HFFc6 (cell line): ENCODE data around the gene HOXD11. TPM values are rescaled to one million over a fixed set of nuclear protein-coding genes. Genes with fewer than 3 reads are reported as not detected.

Experiments
- DNase-seq: peaks from one replicate; pipeline ENCODE4 v3.0.0-alpha.2; 2018
- H3K27ac Mint-ChIP-seq: 2 replicates; pipeline ENCODE4 v1.8.0; 2020; ENCODE audit warnings: mild to moderate bottlenecking, mixed read lengths
- H3K27me3 Mint-ChIP-seq: 2 replicates; pipeline ENCODE4 v1.8.0; 2021; ENCODE audit warnings: mild to moderate bottlenecking, moderate library complexity, mixed read lengths; ENCODE audit not compliant: insufficient read depth
- H3K36me3 Mint-ChIP-seq: 2 replicates; pipeline ENCODE4 v1.8.0; 2021; ENCODE audit warnings: low read depth, mixed read lengths
- H3K4me1 Mint-ChIP-seq: 2 replicates; pipeline ENCODE4 v1.8.0; 2020; ENCODE audit warnings: low read depth, mixed read lengths
- H3K4me3 Mint-ChIP-seq: 2 replicates; pipeline ENCODE4 v1.8.0; 2020; ENCODE audit warnings: mild to moderate bottlenecking, moderate library complexity, mixed read lengths
- H3K9me3 Mint-ChIP-seq: 2 replicates; pipeline ENCODE4 v1.8.0; 2020; ENCODE audit warnings: mild to moderate bottlenecking, mixed read lengths
- total RNA-seq, 6 experiments: library from RNA; stranded (reverse); fragmentation: NEBNext Ultra II Directional; extraction: Animal tissue kit (Norgen Biotek cat#: 25700); gene quantifications; 2 replicates in 1 of 6; 3 replicates in 5 of 6; pipeline ENCODE4 v1.2.3, GENCODE V29; 2021
- TF ChIP-seq, protein P1 (sequence below): fragments of 200-600 bp; sonication (generic); IDR thresholded peaks from 2 replicates; pipeline ENCODE4 v1.5.0; 2021; ENCODE audit warnings: antibody characterized with exemption, mild to moderate bottlenecking

The HOXD11 gene
- total RNA-seq, 6 experiments from 2014 or later, result 6.0 to 10.2 (median 7.6) TPM

DNA sequence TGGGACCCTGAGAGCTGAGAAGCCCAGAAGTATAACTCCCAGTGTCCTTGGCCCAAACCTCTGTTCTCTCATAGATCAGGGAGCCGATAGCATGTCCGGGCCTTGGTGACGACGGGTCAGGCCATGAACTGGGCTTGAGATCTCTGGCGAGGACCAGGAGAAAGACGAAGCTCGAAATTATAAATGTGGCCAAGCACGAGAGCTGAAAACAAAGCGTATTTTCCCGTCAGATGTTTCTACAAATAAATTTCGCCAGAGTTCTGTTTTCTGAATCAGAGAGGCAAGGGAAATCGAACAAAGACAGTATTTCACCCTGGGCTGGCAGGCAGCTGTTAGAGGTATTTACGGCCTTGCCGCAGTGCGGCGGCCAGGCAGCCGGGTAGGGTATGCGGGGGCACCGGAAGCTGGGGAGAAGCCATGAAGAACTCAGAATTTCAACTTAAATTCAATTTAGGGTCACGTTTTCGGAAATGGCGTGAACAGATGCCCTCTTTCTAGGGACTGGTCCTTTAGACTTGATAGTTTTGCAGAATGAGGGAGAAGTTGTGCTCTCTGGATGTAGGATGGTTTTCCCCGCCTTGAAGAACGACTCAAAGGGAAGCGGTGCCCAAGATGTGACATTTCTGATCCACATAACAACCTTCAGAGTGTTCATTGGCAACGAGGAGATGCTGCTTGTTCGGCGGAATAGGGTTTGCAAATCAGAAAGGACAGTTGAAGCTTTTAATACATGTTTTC lies 32.0 kb downstream of the HOXD11 start:
- H3K4me3 Mint-ChIP-seq, result peak overlapping the region; percentile 57
- no peak for DNase-seq
- H3K27ac Mint-ChIP-seq, result no peak overlapping the region
- H3K4me1 Mint-ChIP-seq, result peaks cover 41% of the 10 kb centered on the region
- H3K36me3 Mint-ChIP-seq, result no peaks in the 10 kb centered on the region
- TF ChIP-seq, protein P1, sequence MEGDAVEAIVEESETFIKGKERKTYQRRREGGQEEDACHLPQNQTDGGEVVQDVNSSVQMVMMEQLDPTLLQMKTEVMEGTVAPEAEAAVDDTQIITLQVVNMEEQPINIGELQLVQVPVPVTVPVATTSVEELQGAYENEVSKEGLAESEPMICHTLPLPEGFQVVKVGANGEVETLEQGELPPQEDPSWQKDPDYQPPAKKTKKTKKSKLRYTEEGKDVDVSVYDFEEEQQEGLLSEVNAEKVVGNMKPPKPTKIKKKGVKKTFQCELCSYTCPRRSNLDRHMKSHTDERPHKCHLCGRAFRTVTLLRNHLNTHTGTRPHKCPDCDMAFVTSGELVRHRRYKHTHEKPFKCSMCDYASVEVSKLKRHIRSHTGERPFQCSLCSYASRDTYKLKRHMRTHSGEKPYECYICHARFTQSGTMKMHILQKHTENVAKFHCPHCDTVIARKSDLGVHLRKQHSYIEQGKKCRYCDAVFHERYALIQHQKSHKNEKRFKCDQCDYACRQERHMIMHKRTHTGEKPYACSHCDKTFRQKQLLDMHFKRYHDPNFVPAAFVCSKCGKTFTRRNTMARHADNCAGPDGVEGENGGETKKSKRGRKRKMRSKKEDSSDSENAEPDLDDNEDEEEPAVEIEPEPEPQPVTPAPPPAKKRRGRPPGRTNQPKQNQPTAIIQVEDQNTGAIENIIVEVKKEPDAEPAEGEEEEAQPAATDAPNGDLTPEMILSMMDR, result no peak
- peaks cover 25% of the 10 kb centered on the region for H3K27me3 Mint-ChIP-seq
- H3K9me3 Mint-ChIP-seq, result no peaks in the 10 kb centered on the region

GRCh38 chr2:176139661-176140512 lies 32.8 kb downstream of the HOXD11 start:
- peaks cover 25% of the 10 kb centered on the region for H3K27me3 Mint-ChIP-seq
- DNase-seq, result no peak

DNA sequence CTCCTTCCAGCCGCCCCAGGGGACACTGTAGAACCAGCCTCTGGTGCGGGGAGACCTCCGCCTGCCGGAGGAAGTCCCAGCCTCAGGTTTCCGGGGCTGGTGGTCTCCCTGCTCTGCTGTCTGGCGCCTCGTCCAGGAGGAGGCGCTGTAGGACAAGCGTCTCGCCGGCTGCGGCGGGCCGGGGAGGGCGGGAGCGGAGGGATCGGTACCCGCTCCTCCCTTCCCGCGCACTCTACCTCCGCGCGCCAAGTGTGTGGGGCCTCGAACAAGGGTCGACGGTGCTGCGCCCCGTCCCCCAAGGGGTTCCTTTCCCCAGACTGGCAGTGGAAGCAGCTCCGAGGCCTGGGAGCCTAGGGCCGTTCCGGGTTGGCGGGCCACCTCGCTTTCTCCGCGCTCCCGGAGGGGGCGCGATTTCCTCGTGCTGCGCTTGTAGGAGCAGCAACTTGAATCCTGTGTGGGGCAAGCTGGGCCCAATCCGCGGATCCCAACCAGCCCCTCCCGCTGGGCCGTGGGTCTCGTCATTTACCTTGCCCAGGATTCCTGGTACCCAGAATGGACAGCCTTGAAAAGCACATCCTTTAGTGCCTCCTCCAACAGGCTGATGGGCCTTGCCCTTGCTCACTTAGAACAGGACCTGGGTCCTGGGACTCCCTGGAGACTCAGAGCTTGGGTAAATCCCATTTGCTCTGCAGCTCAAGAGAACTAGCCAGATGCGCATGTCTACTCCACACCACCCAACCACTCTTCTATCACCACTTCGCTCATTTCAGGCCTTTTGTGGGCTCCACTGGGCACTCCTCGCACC lies 33.6 kb downstream of the HOXD11 start:
- Mint-ChIP-seq H3K27ac (no peak overlapping the region), H3K36me3 (no peaks in the 10 kb centered on the region), H3K4me1 (peaks cover 32% of the 10 kb centered on the region), H3K9me3 (no peaks in the 10 kb centered on the region), H3K4me3 (peak overlapping the region; percentile 65), H3K27me3 (peaks cover 31% of the 10 kb centered on the region)
- no peak for DNase-seq
- TF ChIP-seq, protein P1, result peak; percentile 99

More at GRCh38 chr2:176139661-176140512, 32.8 kb downstream of the HOXD11 start:
- Mint-ChIP-seq H3K4me3 (peak overlapping the region; percentile 65; the same call in 1 of the 2 replicates), H3K4me1 (peaks cover 40% of the 10 kb centered on the region), H3K36me3 (no peaks in the 10 kb centered on the region), H3K27ac (no peak overlapping the region), H3K9me3 (no peaks in the 10 kb centered on the region)
- TF ChIP-seq, protein P1, result no peak

DNA sequence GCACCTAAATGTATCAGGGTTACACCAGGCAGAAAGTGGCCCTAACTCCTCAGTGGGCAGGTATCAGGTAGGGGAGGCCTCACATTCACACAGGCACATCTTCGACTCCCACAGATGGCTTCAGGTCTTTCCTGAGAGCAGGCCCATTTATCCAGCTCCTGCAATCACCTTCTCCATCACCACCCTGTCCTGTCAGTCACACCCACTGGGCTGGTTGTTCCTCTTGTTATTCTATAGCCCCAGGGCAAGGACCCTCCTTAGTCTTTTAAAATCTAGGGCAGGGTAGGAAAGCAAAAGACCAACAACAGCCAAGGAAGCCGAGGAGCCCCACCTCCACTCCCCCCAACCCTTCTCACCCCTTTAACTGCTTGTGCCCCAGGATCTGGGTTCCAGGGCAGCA lies 35.2 kb downstream of the HOXD11 start:
- H3K4me1 Mint-ChIP-seq, result peaks cover 23% of the 10 kb centered on the region
- TF ChIP-seq, protein P1, result no peak
- H3K27me3 Mint-ChIP-seq, result peaks cover 45% of the 10 kb centered on the region
- no peak overlapping the region for H3K4me3 Mint-ChIP-seq
- no peak for DNase-seq
- H3K27ac Mint-ChIP-seq, result no peak overlapping the region
- H3K9me3 Mint-ChIP-seq, result no peaks in the 10 kb centered on the region
- H3K36me3 Mint-ChIP-seq, result no peaks in the 10 kb centered on the region
